Glutamatergic neuron (in vitro differentiated cells): Measurements from ENCODE around the gene SLC50A1. TPM values are rescaled to one million over a fixed set of nuclear protein-coding genes. Genes with fewer than 3 reads are reported as not detected.
A peak's percentile ranks its signal among the peaks of the same experiment; 100 is the strongest.

Source experiments
- DNase-seq: peaks from one replicate; pipeline ENCODE4 v3.0.0; 2022
- H3K27ac Mint-ChIP-seq: one replicate; pipeline ENCODE4 v1.8.0; 2020; ENCODE audit warnings: mild to moderate bottlenecking, mixed read lengths, inconsistent platforms; ENCODE audit not compliant: unreplicated experiment
- H3K27me3 Mint-ChIP-seq: one replicate; pipeline ENCODE4 v1.8.0; 2020; ENCODE audit warnings: mild to moderate bottlenecking, moderate library complexity, mixed read lengths, inconsistent platforms; ENCODE audit not compliant: unreplicated experiment
- H3K36me3 Mint-ChIP-seq: one replicate; pipeline ENCODE4 v1.8.0; 2020; ENCODE audit warnings: mild to moderate bottlenecking, mixed read lengths, inconsistent platforms; ENCODE audit not compliant: unreplicated experiment
- H3K4me1 Mint-ChIP-seq: one replicate; pipeline ENCODE4 v1.8.0; 2020; ENCODE audit warnings: mild to moderate bottlenecking, low read depth, mixed read lengths, inconsistent platforms; ENCODE audit not compliant: unreplicated experiment
- H3K4me3 Mint-ChIP-seq: one replicate; pipeline ENCODE4 v1.8.0; 2020; ENCODE audit warnings: mild to moderate bottlenecking, mixed read lengths, inconsistent platforms; ENCODE audit not compliant: unreplicated experiment
- H3K9me3 Mint-ChIP-seq: one replicate; pipeline ENCODE4 v1.8.0; 2020; ENCODE audit warnings: mild to moderate bottlenecking, moderate library complexity, mixed read lengths, inconsistent platforms; ENCODE audit not compliant: unreplicated experiment
- CTCF ChIP-seq: fragments of 200-600 bp; sonication (generic); IDR thresholded peaks from one replicate; pipeline ENCODE4 v1.5.0; 2021; ENCODE audit not compliant: partially characterized antibody, unreplicated experiment
- total RNA-seq: library from RNA; stranded (reverse); fragmentation: NEBNext Ultra II Directional; extraction: Animal tissue kit (Norgen Biotek cat#: 25700); gene quantifications from one replicate; pipeline ENCODE4 v1.2.1, GENCODE V29; 2021; ENCODE audit not compliant: unreplicated experiment

The SLC50A1 gene
- total RNA-seq, 1 donor from 2014 or later: 8.6 TPM

DNA sequence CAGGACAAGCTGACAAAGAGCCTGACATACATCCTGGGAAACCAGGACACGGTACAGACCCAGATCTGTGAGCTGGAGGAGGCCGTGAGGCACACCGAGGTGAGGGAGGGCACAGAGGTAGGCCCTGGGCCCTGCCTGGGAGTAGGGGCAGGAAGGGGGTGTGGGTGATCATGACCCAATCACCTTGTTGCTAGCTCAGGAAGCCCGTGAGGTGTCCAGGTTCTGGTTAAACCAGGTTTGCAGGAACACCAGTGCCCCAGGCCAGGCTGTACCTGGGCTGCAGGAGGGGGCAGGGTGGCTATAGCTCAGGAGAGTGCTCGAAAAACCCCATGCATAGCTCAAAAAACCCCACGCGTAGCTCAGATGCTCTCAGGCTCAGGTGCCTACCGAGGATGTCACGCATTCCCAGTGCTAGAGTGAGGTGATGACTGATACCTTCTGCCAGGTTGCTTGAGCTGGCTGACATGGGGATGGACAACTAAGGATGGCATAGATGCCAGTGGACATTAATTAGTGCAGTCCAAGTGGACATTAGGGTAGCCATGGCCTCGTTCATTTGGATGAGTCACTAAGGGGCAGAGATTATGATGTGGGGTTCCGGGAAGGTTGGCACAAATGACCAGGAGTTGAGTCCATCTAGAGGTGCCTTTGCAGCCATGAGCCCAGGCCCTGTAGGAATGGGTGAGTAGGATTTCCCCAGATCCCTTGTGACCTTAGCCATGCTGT lies 41.7 kb downstream of the SLC50A1 start:
- Mint-ChIP-seq H3K36me3 (peaks cover 5% of the 10 kb centered on the region), H3K27me3 (peaks cover 15% of the 10 kb centered on the region), H3K4me3 (no peak overlapping the region), H3K9me3 (peaks cover 15% of the 10 kb centered on the region), H3K27ac (no peak overlapping the region), H3K4me1 (peaks cover 8% of the 10 kb centered on the region)
- peak; percentile 5 for DNase-seq
- no peak for TF ChIP-seq CTCF

DNA sequence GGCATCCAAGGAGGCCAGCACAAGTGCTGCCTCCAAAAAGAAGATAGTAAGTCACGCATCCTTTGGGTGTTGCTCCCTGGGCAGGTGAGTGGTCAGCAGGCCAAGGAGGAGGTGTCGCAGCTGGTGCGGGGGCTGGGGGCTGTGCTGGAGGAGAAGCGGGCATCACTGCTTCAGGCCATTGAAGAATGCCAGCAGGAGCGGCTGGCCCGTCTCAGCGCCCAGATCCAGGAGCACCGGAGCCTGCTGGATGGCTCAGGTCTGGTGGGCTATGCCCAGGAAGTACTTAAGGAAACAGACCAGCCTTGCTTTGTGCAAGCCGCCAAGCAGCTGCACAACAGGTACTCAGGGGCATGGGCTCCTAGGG lies 42.2 kb downstream of the SLC50A1 start:
- H3K27me3 Mint-ChIP-seq: peaks cover 12% of the 10 kb centered on the region
- no peak overlapping the region for H3K4me3 Mint-ChIP-seq
- peaks cover 8% of the 10 kb centered on the region for H3K4me1 Mint-ChIP-seq

DNA sequence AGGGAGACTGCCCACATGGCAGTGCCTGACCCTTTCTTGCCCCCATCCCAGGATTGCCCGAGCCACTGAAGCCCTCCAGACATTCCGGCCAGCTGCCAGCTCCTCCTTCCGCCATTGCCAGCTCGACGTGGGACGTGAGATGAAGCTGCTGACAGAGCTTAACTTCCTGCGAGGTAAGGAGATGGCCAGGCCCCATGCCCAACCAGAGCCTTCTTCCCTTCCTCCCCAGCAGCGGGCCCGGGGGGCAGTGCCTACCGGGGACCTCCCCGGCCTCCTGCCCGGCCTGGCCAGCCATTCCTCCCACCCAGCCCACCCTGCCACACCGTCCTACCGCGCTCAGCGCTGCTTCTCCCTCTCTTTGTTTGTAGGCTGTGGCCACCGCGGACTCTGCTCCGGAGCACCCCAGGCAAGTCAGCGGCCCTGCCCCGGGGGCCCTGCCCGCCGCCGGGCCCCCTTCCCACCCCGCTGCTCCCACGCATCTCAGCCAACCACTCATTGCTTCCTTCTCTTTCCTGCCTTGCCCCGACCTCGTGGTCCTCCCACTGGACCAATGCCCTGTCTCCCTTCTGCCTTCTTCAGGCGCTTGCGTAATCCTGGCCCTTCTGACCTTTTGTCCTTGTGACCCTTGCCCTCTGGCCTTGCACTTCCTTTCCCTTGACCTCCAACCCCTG lies 42.9 kb downstream of the SLC50A1 start:
- Mint-ChIP-seq H3K4me1 (peaks cover 4% of the 10 kb centered on the region), H3K9me3 (peaks cover 6% of the 10 kb centered on the region), H3K27me3 (peaks cover 10% of the 10 kb centered on the region), H3K4me3 (peak overlapping the region; percentile 69), H3K27ac (no peak overlapping the region), H3K36me3 (peaks cover 5% of the 10 kb centered on the region)
- peak; percentile 10 for DNase-seq
- TF ChIP-seq CTCF: no peak

More for the DNA sequence above, 42.2 kb downstream of the SLC50A1 start:
- peaks cover 5% of the 10 kb centered on the region for H3K36me3 Mint-ChIP-seq
- peak; percentile 5 for DNase-seq
- TF ChIP-seq CTCF: no peak
- no peak overlapping the region for H3K27ac Mint-ChIP-seq
- peaks cover 12% of the 10 kb centered on the region for H3K9me3 Mint-ChIP-seq

DNA sequence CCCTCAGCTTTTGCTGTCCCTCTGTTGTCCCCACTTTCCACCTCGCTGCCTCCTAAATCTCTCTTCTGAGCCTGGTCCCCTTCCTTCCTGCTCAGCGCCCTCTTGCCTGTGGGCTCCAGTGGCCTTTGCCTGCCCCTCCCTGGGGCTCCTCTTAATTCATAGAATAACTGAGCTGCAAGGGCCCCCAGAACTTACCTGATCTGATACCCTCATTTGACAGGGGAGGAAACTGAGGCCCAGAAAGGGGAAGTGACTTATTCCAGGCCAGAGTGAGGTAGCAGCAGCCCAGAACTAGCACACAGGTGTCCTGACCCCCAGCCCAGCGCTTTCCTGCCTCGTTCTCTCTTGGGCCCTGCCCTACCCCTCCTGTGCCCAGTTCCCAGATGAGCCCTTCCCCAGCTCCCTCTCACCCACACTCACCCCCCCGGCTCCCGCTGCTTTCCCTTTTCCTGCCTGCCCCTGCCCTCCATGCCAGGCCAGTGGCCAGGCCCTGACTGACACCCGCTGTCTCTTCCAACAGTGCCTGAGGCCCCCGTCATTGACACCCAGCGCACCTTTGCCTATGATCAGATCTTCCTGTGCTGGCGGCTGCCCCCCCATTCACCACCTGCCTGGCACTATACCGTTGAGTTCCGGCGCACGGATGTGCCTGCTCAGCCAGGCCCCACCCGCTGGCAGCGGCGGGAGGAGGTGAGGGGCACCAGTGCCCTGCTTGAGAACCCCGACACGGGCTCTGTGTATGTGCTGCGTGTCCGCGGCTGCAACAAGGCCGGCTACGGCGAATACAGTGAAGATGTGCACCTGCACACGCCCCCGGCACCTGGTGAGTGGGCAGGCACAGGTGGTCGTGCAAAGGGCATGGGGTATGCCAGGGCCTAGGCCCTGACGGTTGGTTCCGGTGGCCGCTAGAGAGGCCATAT lies 43.7 kb downstream of the SLC50A1 start:
- peaks cover 5% of the 10 kb centered on the region for H3K36me3 Mint-ChIP-seq
- peaks cover 4% of the 10 kb centered on the region for H3K4me1 Mint-ChIP-seq
- peak overlapping the region; percentile 69 for H3K4me3 Mint-ChIP-seq
- H3K27ac Mint-ChIP-seq: no peak overlapping the region
- DNase-seq: peak; percentile 7
- H3K9me3 Mint-ChIP-seq: peaks cover 2% of the 10 kb centered on the region
- TF ChIP-seq CTCF: no peak
- H3K27me3 Mint-ChIP-seq: peaks cover 7% of the 10 kb centered on the region
